ENCODE results near the gene SCUBE1. TPM values are rescaled to one million over a fixed set of nuclear protein-coding genes. Genes with fewer than 3 reads are reported as not detected.

Gene SCUBE1
- total and polyA plus RNA-seq, 11 donors: 0.04 to 0.40 (median 0.24) TPM; not detected in 1

GRCh38 chr22:43199541-43199940 is 143.6 kb downstream of the SCUBE1 start:
- H3K9me3 ChIP-seq: no peaks in the 10 kb centered on the region
- TF ChIP-seq POLR2A (IDR thresholded peaks at IDR 0.05): no peak
- TF ChIP-seq, protein P1, sequence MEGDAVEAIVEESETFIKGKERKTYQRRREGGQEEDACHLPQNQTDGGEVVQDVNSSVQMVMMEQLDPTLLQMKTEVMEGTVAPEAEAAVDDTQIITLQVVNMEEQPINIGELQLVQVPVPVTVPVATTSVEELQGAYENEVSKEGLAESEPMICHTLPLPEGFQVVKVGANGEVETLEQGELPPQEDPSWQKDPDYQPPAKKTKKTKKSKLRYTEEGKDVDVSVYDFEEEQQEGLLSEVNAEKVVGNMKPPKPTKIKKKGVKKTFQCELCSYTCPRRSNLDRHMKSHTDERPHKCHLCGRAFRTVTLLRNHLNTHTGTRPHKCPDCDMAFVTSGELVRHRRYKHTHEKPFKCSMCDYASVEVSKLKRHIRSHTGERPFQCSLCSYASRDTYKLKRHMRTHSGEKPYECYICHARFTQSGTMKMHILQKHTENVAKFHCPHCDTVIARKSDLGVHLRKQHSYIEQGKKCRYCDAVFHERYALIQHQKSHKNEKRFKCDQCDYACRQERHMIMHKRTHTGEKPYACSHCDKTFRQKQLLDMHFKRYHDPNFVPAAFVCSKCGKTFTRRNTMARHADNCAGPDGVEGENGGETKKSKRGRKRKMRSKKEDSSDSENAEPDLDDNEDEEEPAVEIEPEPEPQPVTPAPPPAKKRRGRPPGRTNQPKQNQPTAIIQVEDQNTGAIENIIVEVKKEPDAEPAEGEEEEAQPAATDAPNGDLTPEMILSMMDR (IDR thresholded peaks at IDR 0.05): no peak
- DNase-seq: peak in 2 of 5 donors; percentile 14 to 24
- no peak for ATAC-seq
- no peaks in the 10 kb centered on the region for H3K36me3 ChIP-seq
- WGBS, 4 donors: 85 to 93% (median 88%) methylated on average over 11 of the region's 11 CpGs
- H3K27ac ChIP-seq: no peak overlapping the region
- no peak overlapping the region for H3K4me3 ChIP-seq
- H3K27me3 ChIP-seq: peaks cover 0 to 6% (median 0%) of the 10 kb centered on the region in 9 donors
- H3K4me1 ChIP-seq: no peaks in the 10 kb centered on the region
- intact Hi-C loops (cut with DNase I): no loop called here

DNA sequence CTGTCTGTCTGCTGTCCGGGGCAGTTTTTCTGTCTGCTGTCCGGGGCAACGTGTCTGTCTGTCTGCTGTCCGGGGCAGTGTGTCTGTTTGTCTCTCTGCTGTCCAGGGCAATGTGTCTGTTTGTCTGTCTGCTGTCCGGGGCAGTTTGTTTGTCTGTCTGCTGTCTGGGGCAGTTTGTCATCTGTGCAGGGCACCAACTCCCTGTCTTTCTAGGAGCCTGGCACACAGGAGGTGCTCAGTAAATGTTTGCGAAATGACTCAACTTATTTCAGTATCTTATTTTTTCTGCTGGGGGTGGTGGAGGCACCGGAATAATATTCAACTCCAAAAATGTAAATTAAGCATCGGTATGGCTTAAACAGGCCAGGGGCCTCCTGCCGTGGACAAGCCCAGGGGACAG is 144.2 kb downstream of the SCUBE1 start:
- DNase-seq (peak in 1 of 5 donors; percentile 33), ATAC-seq (no peak)
- 76 to 88% (median 77%) methylated on average over 9 of the region's 9 CpGs for WGBS, 4 donors
- H3K36me3 ChIP-seq: no peaks in the 10 kb centered on the region
- H3K27ac ChIP-seq: no peak overlapping the region
- no peaks in the 10 kb centered on the region for H3K9me3 ChIP-seq
- H3K4me3 ChIP-seq: no peak overlapping the region
- H3K27me3 ChIP-seq: peaks cover 0 to 6% (median 0%) of the 10 kb centered on the region in 9 donors
- intact Hi-C loops (cut with DNase I): no loop called here
- TF ChIP-seq POLR2A (IDR thresholded peaks at IDR 0.05): no peak
- TF ChIP-seq, protein P1 (IDR thresholded peaks at IDR 0.05): no peak
- H3K4me1 ChIP-seq: no peaks in the 10 kb centered on the region

- peak in 1 of 5 donors; percentile 19 for DNase-seq
- WGBS, 4 donors: 67 to 89% (median 79%) methylated on average over 3 to 5 of the region's 5 CpGs
These were observed 145.0 kb downstream of the SCUBE1 start for GRCh38 chr22:43198126-43198525.

DNA sequence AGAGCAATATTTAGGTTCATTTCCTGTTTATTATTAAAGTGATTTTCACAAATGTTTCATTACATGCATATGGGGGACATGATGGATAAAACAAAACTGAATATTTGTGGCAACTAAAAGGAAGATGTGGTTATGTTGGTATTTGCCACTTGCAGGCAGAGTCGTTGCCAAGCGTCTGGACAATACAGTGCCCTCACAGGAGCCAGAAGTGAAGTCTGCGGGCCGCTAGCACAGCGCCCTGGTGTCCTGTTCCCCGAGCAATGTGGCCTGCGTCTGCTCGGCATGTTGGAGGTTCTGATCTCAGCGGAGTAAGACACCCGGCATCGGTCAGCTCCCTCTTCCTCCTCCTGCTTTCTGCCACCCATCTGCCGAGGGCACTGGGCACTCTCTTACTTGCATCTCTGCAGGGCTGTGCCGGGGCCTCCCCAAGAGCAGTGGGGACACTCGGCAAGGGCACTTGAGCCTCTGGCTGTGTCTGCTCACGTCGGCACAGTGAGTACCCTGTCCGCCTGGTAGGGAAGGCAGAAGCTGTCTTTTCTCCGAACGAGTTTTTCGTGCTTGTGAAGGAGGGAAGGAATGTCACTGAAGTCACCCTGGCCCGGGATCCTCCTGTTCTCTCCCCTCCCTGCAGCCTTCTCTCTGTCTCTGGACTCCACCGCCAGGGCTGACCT is 145.8 kb downstream of the SCUBE1 start:
- no peaks in the 10 kb centered on the region for H3K9me3 ChIP-seq
- H3K27ac ChIP-seq: no peak overlapping the region
- no peak overlapping the region for H3K4me3 ChIP-seq
- H3K27me3 ChIP-seq: peaks cover 0 to 6% (median 0%) of the 10 kb centered on the region in 9 donors
- peak; percentile 60 to 73 (median 66) for ATAC-seq
- no peaks in the 10 kb centered on the region for H3K36me3 ChIP-seq
- H3K4me1 ChIP-seq: no peaks in the 10 kb centered on the region
- DNase-seq: peak in 2 of 5 donors; percentile 27 to 33
- 38 to 57% (median 49%) methylated on average over 20 to 22 of the region's 22 CpGs for WGBS, 4 donors
- intact Hi-C loops (cut with DNase I): no loop called here
- no peak for TF ChIP-seq POLR2A (IDR thresholded peaks at IDR 0.05)
- TF ChIP-seq, protein P1 (IDR thresholded peaks at IDR 0.05): no peak

More at GRCh38 chr22:43198126-43198525, 145.0 kb downstream of the SCUBE1 start:
- Histone ChIP-seq H3K27me3 (peaks cover 0 to 6% (median 0%) of the 10 kb centered on the region in 9 donors), H3K27ac (no peak overlapping the region), H3K36me3 (no peaks in the 10 kb centered on the region), H3K4me1 (no peaks in the 10 kb centered on the region), H3K4me3 (no peak overlapping the region), H3K9me3 (no peaks in the 10 kb centered on the region)
- peak in 1 of 4 donors; percentile 20 for ATAC-seq
- TF ChIP-seq, protein P1 (IDR thresholded peaks at IDR 0.05): no peak
- TF ChIP-seq POLR2A (IDR thresholded peaks at IDR 0.05): no peak
- intact Hi-C loops (cut with DNase I): no loop called here
